ENCODE measurements around the gene SLC6A3.
"Not testable (repeated sequence)": the region's sequence is repeated elsewhere in the genome, so short reads cannot be mapped to it uniquely, and the experiment has no call there.

Gene SLC6A3

GRCh38 chr5:1385395-1386273 is 59.6 kb downstream of the SLC6A3 start:
- DNase-seq = peak; percentile 86

GRCh38 chr5:1384521-1384920 is 60.7 kb downstream of the SLC6A3 start:
- DNase-seq = no peak

DNA sequence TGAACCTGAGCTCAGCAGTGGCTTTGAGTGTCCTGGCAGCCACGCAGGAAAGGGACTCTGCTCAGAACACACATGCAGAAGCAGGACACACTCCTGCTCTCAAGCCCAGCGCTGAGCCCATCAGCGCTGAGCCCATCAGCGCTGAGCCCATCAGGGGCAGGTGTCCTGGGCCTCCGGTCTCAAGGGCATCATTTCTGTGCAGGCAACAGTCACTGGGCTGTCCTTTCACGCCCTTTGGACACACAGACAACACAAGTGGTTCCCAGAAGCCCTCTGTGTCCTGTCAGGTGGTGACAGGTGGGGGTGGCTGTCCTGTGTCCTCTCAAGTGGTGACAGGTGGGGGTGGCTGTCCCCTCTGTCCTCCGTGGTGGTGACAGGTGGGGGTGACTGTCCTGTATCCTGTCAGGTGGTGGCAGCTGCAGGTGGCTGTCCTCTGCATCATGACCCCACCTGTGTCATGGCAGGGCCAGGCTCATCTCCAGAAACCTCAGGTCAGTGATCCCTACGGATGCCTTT is 61.3 kb downstream of the SLC6A3 start:
- no peak for DNase-seq

- DNase-seq = no peak
These were observed 61.9 kb downstream of the SLC6A3 start for GRCh38 chr5:1383344-1383743.

- no peak for DNase-seq
These were observed 63.0 kb downstream of the SLC6A3 start for GRCh38 chr5:1382248-1382700.

GRCh38 chr5:1381370-1382247 is 63.6 kb downstream of the SLC6A3 start:
- no peak for DNase-seq

DNA sequence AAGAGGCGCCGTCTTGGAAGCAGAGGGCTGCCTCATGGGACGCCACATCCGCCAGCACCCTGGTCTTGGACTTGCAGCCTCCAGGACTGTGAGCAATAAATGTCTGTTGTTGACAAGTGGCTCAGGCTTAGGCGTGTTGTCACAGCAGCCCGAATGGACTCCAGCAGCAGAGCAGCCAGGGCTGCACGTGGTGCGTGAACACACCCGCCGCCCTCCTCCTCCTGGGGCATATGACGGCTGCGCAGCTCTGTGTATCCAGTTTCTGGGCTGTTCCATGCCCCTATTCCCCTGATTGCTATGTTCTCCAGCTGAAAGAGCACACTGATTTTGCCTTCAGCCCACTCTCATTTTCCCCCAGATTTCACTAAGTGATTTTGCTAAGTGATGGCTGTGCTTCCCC is 64.3 kb downstream of the SLC6A3 start:
- DNase-seq = no peak

- peak; percentile 59 for DNase-seq
These were observed 65.0 kb downstream of the SLC6A3 start for GRCh38 chr5:1380011-1380817.

DNA sequence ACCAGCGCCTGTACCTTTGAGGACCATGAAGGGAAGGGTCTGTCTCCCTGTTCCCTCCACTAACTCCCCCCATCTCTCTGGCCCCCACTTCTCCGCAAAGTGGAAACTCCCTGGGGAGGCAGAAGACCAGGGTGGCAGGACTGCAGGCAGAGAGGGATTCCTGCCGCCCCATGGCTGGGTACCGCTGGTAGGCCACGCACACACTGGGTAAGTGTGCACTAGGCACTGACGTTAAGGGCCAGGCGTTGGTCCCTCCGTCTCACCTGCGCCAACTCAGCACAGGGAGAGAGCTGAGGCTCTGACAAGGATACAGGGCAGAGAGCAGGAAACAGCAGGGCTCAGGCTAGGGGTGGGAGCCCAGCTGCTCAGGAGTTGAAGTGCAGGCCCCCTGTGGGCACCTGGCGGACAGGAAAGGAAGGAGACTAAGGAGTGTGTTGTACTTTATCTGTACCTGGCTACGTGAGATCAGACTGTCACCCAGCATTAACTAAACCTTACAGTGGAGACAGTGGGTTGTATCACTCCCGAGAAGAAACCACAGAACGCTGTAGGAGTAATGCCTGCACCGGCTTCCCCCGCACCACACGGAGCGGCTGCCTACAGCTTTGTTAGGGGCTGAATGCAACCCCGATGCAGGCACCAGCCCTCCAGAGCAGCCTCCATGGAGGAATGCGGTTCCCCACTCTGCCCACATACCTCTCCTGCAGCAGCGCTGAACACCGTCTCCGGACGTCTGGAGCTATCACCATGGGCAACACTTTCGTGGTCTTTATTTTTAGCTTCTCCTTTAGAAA is 66.2 kb downstream of the SLC6A3 start:
- no peak for DNase-seq

- DNase-seq = no peak
These were observed 67.1 kb downstream of the SLC6A3 start for GRCh38 chr5:1378096-1378495.

DNA sequence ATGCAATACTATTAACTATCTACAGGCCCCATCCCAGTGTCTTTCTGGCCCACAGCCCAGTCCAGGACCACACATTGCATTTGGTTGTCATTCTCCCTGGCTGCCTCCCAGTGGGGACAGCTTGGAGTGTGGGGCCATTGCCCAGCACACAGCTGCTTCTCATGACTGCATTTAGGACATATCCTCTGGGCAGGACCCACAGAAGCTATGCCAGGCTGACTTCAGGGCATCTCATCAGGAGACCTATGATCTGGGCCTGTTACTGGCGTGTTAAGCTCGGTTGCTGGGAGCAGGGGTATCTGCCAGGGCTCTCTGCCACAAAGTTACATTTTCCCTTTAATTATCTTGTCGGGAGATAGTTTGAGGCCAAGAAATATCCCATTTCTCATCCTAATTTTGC is 68.3 kb downstream of the SLC6A3 start:
- no peak for DNase-seq

DNA sequence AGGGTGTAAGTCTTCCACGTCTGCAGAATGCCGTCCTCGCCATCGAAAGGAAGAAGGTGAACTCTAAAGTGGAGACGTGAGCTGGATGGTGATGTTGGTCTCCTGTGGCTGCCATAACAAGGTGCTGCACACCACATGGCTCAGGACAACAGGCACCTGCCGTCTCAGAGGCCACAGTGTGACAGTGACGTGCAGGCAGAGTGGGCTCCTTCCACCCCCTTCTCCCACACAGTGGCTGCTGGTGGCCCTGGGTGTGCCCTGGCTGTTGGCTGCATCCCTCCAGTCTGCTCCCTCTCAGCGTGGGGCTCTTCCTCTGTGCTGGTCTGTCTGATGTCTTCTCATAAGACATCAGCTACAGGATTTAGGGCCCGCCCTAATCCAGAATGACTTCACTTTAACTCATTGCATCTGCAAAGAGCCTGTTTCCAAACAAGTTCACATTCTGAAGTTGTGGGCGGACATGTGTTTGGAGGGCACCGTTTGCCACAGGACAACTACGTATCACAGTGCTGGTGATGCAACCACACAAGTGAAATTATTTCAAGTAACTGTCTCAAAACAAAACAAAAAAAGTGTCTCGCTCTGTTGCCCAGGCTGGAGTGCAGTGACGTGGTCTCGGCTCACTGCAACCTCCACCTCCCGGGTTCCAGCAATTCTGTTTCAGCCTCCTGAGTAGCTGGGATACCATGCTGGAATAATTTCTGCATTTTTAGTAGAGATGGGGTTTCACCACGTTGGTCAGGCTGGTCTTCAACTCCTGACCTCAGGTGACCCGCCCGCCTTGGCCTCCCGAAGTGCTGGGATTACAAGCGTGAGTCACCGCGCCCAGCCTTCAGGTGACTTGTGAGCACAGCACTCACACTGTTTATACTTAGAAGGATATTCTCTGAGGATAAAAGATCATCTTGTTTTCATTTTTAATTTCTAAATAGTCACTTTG is 69.1 kb downstream of the SLC6A3 start:
- no peak for DNase-seq

- DNase-seq = no peak
These were observed 70.6 kb downstream of the SLC6A3 start for GRCh38 chr5:1374679-1375055.

DNA sequence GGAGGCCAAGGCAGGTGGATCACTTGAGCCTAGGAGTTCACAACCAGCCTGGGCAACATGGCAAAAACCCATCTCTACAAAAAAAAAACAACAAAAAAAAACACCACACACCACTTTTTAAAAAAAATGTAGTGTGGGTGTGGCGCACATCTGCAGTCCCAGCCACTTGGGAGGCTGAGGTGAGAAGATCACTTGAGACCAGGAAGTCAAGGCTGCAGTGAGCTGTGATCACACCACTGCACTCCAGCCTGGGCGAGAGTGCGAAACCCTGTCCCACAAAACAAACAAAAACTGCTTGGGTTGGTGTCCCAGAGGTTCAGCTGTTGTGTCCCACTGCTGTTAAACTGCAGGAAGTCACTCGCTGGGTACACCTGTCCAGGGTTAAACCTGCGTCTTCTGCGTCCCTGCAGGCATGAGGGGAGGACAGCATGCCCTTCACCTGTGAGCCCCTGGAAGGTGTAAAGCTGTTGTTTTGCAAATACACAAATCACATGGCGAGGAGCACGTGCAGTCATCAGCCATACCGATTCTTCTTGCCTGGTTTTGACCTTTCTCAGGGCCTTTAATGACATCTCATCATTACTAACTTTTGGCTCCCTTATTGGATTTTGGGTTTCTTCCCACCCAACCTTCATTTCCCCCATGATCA is 71.1 kb downstream of the SLC6A3 start:
- DNase-seq = peak; percentile 44

GRCh38 chr5:1371972-1372342 is 73.3 kb downstream of the SLC6A3 start:
- DNase-seq = not testable (repeated sequence)

DNA sequence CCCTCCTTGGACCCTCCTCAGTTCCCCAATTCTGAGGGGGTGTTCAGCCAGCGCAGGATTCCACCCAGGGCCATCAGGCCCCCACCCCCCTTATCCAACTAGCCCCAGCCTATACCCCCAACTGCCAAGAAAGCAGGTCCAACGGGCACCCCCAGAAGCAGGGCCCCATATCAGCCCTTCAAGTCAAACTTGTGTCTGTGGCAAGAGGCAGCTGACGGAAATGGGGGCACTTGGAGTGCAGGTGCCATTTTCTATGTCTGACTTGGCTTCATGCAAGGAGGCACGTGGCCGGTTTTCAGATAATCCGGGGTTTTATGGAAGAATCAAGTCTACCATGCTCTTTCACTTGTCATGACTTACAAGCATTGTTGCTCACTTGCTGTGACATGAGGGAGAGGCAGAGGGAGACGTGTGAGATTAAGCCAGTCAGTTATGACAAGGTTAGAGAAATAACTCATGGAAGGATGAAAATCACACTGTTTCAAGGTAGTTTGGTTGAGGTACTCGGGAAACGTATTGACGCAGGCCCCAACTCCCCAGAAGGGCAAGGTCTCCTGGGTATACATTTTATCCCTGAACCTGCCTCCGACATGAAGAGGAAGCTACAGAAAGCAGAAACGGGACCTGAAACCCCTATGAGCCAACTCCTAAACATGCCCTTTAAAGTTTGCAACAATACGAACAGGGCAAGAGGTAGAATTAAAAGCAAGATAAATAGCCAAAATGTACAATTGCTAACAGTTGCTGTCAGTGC is 73.8 kb downstream of the SLC6A3 start:
- no peak for DNase-seq

- no peak for DNase-seq
These were observed 75.2 kb downstream of the SLC6A3 start for GRCh38 chr5:1370006-1370405.

- DNase-seq = no peak
These were observed 76.5 kb downstream of the SLC6A3 start for GRCh38 chr5:1368756-1369155.

DNA sequence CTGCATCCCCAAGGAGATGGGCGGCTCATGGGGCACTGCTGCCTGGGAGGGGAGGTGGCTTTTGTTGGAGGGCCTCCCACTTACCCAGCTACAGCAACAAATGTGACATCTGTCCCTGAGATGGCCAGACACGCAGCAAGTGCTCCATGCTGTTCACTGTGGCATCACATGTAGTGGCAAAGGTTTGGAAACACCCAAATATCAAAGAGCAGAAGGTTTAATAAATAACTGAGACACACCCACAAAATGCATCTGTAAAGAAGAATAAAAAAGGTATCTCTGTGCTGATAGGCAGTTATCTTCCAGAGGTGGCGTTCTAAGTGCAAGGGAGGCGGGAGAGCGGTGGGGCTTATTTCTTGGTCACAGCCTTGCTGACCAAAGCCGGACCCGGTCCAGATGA is 77.0 kb downstream of the SLC6A3 start:
- DNase-seq = no peak

All from CD4-positive, alpha-beta T cell treated with Interleukin-10 for 1 hour (primary cell).